Thoracic aorta endothelial cell (primary cell): ENCODE data around the gene SGIP1. TPM values are rescaled to one million over a fixed set of nuclear protein-coding genes. Genes with fewer than 3 reads are reported as not detected.
A peak's percentile ranks its signal among the peaks of the same experiment; 100 is the strongest.

Source experiments
- small RNA-seq: library from RNA; depleted of rRNA; stranded (forward); fragments of <200 nt; gene quantifications from one replicate; pipeline ENCODE3, GENCODE V24; 2012
- total RNA-seq: library from RNA; depleted of rRNA; stranded (reverse); fragments of >200 nt; gene quantifications from 2 replicates; pipeline ENCODE4 v1.2.3, GENCODE V29; 2012

The SGIP1 gene, protein sequence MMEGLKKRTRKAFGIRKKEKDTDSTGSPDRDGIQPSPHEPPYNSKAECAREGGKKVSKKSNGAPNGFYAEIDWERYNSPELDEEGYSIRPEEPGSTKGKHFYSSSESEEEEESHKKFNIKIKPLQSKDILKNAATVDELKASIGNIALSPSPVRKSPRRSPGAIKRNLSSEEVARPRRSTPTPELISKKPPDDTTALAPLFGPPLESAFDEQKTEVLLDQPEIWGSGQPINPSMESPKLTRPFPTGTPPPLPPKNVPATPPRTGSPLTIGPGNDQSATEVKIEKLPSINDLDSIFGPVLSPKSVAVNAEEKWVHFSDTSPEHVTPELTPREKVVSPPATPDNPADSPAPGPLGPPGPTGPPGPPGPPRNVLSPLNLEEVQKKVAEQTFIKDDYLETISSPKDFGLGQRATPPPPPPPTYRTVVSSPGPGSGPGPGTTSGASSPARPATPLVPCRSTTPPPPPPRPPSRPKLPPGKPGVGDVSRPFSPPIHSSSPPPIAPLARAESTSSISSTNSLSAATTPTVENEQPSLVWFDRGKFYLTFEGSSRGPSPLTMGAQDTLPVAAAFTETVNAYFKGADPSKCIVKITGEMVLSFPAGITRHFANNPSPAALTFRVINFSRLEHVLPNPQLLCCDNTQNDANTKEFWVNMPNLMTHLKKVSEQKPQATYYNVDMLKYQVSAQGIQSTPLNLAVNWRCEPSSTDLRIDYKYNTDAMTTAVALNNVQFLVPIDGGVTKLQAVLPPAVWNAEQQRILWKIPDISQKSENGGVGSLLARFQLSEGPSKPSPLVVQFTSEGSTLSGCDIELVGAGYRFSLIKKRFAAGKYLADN
- 7.2 and 22.3 TPM in 2 replicates for total RNA-seq

GRCh38 chr1:66533804-66534740 lies at the start of gene SGIP1:
Gene SGIP1, plus strand, starts transcription at chr1:66534153. Its CDS starts 206 bp downstream, at chr1:66534359.

DNA sequence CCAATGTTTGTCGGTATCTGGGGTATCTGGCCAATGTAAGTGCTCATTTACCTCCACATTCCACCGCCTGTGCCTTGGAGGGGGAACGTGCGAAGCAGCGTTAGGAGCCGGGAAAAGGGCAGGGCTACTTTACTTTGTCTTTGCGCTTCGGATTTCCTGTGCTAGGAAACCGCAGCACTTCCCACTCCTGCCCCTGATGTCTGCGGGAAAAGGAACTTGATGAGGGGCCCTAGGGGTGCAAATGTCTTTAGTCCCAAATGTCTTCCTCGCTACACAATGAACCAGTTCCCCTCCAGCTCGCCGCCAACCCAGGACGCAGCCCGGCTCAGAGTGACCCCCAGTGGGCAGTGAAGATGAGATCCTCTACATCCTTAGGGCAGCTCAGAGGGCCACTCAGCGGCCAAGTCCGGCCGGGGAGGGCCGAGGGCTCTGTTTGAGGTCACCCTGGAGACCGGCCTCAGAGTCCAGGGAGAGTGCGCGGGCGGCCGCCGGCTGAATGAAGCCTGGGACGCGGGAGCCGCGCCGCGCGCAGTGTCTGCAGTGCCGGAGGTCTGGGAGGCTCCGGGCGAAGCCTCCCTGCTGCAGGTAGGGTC lies 218.1 kb downstream of the SGIP1 start, which contains the start of gene DYNLT5:
Gene DYNLT5, plus strand, starts transcription at position 460 of the 593 bp plus-strand sequence. CDS start 2,200 bp downstream, outside the sequence.

Small RNAs within 50 kb of the gene (small RNA-seq; reads per million reads assigned to genes)
- gene MIR3117, result 15.0 reads per million, percentile 94 among the genes with 10 or more reads in this experiment

Other genes with a start within 250 kb of the SGIP1 start
- gene DYNLT5, start 218.3 kb downstream of the SGIP1 start, total RNA-seq, result 0.27 and 1.6 TPM in 2 replicates